ENCODE measurements around the gene LRMDA. TPM values are rescaled to one million over a fixed set of nuclear protein-coding genes. Genes with fewer than 3 reads are reported as not detected.

Gene LRMDA
- total RNA-seq, 1 experiment from 2014 or later = 4.8 TPM

DNA sequence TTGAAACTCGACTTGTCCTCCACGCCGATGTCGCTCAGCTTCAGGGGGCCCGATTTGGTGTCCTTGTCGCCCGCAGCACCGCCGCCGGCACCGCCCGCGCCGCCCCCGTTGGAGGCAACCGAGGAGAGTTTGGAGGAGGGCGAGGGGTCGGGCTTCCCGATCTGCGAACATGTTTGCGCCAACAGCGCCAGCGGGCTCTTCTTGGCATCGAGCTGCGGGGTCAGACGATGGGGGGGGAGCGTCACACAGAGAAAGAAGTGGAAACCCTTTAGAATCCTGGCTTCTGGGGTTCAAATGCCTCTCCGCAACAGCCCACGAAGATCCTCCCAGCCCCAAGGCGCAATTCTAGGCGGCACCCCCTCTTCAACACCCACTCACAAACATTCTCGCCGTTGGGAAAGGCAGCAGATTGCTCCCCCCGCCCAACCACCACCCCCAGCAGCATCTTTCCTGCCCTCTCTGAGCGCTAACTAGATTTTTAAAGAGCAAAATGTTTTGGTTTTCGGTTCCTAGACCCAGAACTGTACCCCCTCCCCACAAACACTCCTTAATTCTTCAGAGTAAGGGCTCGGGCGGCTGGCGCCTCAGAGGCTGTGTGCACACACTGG is 31.2 kb upstream of the LRMDA start (continued):
- TF ChIP-seq, protein P1, sequence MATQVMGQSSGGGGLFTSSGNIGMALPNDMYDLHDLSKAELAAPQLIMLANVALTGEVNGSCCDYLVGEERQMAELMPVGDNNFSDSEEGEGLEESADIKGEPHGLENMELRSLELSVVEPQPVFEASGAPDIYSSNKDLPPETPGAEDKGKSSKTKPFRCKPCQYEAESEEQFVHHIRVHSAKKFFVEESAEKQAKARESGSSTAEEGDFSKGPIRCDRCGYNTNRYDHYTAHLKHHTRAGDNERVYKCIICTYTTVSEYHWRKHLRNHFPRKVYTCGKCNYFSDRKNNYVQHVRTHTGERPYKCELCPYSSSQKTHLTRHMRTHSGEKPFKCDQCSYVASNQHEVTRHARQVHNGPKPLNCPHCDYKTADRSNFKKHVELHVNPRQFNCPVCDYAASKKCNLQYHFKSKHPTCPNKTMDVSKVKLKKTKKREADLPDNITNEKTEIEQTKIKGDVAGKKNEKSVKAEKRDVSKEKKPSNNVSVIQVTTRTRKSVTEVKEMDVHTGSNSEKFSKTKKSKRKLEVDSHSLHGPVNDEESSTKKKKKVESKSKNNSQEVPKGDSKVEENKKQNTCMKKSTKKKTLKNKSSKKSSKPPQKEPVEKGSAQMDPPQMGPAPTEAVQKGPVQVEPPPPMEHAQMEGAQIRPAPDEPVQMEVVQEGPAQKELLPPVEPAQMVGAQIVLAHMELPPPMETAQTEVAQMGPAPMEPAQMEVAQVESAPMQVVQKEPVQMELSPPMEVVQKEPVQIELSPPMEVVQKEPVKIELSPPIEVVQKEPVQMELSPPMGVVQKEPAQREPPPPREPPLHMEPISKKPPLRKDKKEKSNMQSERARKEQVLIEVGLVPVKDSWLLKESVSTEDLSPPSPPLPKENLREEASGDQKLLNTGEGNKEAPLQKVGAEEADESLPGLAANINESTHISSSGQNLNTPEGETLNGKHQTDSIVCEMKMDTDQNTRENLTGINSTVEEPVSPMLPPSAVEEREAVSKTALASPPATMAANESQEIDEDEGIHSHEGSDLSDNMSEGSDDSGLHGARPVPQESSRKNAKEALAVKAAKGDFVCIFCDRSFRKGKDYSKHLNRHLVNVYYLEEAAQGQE (IDR thresholded peaks at IDR 0.05; ENCODE audit: low read depth) = no peak
- TF ChIP-seq, protein P2, sequence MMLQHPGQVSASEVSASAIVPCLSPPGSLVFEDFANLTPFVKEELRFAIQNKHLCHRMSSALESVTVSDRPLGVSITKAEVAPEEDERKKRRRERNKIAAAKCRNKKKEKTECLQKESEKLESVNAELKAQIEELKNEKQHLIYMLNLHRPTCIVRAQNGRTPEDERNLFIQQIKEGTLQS (IDR thresholded peaks at IDR 0.05) = no peak
- TF ChIP-seq, protein P3, sequence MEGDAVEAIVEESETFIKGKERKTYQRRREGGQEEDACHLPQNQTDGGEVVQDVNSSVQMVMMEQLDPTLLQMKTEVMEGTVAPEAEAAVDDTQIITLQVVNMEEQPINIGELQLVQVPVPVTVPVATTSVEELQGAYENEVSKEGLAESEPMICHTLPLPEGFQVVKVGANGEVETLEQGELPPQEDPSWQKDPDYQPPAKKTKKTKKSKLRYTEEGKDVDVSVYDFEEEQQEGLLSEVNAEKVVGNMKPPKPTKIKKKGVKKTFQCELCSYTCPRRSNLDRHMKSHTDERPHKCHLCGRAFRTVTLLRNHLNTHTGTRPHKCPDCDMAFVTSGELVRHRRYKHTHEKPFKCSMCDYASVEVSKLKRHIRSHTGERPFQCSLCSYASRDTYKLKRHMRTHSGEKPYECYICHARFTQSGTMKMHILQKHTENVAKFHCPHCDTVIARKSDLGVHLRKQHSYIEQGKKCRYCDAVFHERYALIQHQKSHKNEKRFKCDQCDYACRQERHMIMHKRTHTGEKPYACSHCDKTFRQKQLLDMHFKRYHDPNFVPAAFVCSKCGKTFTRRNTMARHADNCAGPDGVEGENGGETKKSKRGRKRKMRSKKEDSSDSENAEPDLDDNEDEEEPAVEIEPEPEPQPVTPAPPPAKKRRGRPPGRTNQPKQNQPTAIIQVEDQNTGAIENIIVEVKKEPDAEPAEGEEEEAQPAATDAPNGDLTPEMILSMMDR (IDR thresholded peaks at IDR 0.05 in 2 of 3, conservative IDR thresholded peaks at IDR 0.05 in 1 of 3; ENCODE audit: borderline replicate concordance in 1 of 3, insufficient read depth in 1 of 3, low read depth in 2 of 3, low read length in 2 of 3) = no peak
- TF ChIP-seq ZFX (IDR thresholded peaks at IDR 0.05) (no peak), YY1 (IDR thresholded peaks at IDR 0.05; ENCODE audit: extremely low read depth, insufficient replicate concordance, low read depth, low read length) (no peak)

Measured in HCT116 (cell line).